Measurements from ENCODE around the gene RBM15B.

DNA sequence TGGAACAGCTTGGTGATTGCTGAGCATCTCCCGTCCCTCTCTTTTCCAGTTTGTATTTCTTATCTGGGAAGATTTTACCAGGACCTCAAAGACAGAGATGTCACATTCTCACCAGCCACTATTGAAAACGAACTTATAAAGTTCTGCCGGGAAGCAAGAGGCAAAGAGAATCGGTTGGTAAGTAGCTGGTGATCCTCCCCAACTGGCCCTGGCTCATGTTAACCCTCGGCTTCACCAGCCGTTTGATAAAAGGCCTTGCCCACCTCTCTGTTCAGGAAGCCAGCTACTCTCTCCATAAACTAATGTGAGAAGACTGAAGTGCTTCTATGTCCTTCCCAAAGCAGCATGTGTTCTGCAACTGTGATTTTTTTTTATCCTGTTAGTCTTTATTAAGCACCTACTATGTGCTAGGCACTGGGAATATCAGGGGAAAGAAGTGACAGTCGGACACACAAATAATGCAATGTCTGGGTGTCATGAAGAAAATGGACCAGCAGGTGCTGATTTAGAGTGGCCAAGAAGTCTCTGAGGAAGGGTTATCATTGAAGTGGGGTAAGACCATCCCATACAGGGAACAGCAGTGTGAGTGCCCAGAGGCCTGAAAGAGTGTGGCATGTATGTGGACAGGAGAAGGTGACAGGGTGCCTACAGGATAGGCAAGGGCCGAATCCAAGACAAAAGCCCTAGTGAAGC lies 4.8 kb upstream of the RBM15B start:
- TF ChIP-seq, protein P1, sequence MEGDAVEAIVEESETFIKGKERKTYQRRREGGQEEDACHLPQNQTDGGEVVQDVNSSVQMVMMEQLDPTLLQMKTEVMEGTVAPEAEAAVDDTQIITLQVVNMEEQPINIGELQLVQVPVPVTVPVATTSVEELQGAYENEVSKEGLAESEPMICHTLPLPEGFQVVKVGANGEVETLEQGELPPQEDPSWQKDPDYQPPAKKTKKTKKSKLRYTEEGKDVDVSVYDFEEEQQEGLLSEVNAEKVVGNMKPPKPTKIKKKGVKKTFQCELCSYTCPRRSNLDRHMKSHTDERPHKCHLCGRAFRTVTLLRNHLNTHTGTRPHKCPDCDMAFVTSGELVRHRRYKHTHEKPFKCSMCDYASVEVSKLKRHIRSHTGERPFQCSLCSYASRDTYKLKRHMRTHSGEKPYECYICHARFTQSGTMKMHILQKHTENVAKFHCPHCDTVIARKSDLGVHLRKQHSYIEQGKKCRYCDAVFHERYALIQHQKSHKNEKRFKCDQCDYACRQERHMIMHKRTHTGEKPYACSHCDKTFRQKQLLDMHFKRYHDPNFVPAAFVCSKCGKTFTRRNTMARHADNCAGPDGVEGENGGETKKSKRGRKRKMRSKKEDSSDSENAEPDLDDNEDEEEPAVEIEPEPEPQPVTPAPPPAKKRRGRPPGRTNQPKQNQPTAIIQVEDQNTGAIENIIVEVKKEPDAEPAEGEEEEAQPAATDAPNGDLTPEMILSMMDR (IDR thresholded peaks at IDR 0.05; ENCODE audit: borderline replicate concordance, extremely low read depth, low read length, poor library complexity, severe bottlenecking), result no peak
- TF ChIP-seq EZH2 (IDR thresholded peaks at IDR 0.05; ENCODE audit: borderline replicate concordance, low read depth, low read length, severe bottlenecking), result no peak
